KOPT-K1 (cell line): ENCODE measurements around the gene PDGFB.

Experiments
- H3K27ac ChIP-seq: fragments of 200-600 bp; sonication (generic); 2 replicates; pipeline ENCODE4 v1.5.1; 2016; ENCODE audit warnings: antibody characterized with exemption, mild to moderate bottlenecking, low read depth, low read length; ENCODE audit not compliant: poor library complexity, severe bottlenecking
- H3K36me3 ChIP-seq: fragments of 200-600 bp; sonication (generic); 2 replicates; pipeline ENCODE4 v1.5.1; 2017; ENCODE audit warnings: antibody characterized with exemption, mild to moderate bottlenecking, low read length, moderate library complexity; ENCODE audit not compliant: insufficient read depth
- H3K9me3 ChIP-seq: fragments of 200-600 bp; sonication (generic); 2 replicates; pipeline ENCODE4 v1.5.1; 2017; ENCODE audit warnings: antibody characterized with exemption, low read length, mild to moderate bottlenecking; ENCODE audit not compliant: insufficient read depth, poor library complexity, severe bottlenecking

PDGFB gene

DNA sequence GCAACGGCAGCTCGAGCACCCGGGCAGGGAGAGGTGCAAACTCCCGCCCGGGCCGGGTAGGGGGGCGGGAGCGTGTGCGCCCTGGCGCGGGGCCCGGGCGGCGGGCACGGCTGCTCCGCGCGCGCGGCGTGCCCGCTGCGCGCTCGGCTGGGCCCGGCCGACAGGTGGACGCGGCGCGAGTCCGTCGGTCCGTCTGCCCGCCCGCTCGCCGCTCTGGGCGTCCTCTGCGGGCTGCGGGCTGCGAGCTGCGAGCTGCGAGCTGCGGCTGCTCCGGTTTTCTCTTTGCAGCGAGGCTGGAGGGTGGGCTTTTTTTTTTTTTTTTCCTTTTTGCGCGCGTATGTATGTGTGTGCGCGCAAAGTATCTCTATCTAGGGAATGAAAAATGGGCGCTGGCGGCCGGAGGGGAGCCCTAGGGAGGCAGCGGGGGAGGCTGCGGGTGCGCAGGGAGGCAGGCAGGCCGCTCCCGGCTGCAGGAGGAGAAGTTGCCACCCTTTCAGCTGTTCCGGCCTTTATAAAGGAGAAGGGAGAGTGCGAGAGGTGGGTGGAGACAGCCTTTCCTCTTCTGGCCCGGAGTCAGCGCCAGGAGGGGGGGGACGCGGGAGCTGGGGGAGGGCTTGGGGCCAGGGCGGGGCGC is at the start of gene PDGFB:
Gene PDGFB, minus strand, starts transcription at position 487 of the 634 bp plus-strand sequence. CDS start 1,019 bp downstream, outside the sequence.
- Histone ChIP-seq H3K9me3 (no peaks in the 10 kb centered on the region), H3K27ac (no peak within 1 kb of the TSS), H3K36me3 (no peaks in the 10 kb centered on the region)

DNA sequence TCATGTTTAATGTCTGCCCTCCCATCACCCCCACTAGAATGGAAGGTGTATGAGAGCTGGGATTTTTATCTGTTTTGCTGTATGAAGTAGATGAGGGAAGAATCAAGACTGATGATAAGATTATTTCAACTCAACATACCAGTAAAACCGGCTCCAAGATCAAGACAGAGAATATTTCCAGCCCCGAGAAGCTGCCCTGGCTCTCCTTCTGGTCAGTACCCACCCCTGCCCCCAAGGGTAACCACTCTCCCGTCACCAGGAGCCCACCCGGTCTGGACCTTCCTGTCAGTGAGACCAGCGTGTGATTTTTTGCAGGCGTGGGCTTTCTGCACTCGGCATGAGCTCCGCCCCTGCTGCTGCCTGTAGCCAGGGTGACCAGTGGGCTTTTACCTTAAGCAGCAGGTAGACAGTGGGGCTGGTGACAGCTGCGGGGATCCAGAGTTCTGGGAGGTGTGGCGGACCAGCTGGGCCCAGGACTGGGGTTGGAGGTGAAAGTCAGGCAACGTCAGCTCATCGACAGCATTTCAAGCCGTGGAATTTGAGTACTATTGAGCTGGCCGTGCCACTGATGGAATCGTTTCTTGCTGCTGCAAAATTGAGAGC is 49.1 kb upstream of the PDGFB start:
- H3K9me3 ChIP-seq, result no peaks in the 10 kb centered on the region
- no peaks in the 10 kb centered on the region for H3K36me3 ChIP-seq
- H3K27ac ChIP-seq, result no peak overlapping the region

DNA sequence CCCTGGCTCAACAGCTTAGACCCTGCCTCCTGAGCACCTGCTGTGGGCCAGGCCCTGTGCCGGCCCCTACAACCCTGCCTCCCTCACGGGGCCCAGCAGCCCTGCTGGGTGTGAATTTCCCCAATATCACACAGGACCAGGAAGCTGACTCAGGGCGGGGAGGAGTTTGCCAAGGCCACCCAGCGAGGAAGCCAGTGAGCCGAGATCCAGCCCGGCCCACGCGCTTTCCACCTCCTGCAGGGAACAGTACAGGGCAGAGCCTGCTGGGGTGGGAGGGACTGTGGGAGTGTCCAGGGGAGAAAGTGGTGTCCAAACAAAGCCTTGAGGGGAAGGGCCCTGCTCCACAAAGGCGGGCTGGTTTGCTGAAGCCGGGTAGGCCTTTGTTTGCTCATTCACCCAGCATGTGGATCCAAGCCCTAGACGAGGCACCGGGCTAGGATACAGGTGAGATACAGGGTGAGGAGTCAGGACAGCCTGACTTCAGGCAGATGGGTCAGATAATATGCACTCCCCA is 47.8 kb upstream of the PDGFB start:
- Histone ChIP-seq H3K9me3 (no peaks in the 10 kb centered on the region), H3K36me3 (no peaks in the 10 kb centered on the region), H3K27ac (no peak overlapping the region)

DNA sequence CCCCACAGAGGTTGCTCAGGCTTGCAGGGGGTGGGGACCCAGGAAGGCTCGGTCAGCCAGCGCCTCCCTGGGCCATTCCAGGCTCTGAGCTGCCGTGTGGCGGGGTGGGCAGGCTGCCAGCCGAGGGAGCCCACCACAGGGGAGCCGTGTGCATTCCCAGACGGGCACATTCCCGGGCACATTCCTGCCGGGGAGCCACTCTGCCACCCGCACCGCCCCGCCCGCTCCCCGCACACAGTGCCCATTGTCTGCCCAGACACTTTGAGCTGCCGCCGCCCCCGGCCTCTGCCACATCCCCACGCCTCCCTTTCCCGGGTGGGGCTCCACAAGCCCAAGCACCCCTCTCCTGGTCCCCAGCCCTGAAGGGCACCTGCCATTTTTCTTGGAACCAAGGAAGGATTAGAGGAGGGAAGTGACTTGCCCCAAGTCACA is 47.3 kb upstream of the PDGFB start:
- H3K9me3 ChIP-seq, result no peaks in the 10 kb centered on the region
- no peaks in the 10 kb centered on the region for H3K36me3 ChIP-seq
- no peak overlapping the region for H3K27ac ChIP-seq

DNA sequence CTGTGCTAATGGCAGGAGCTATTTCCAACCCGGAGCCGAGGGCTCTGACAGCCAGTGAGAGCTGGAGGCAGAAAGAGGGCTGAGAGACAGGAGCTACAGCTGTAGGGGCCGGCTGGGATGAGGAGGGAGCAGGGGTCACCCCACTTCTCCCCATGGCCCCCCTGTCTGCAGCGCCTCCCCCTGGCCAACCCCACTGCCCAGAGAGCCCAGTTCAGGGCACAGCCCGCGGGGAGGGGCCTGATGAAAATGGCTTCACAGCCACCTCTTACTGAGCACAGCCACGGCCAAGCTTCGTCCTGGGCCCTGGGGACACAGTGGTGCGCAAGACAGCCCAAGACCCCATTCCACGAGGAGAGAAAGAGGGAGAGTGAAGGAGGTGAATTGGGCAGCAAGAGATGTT is 46.7 kb upstream of the PDGFB start:
- Histone ChIP-seq H3K27ac (no peak overlapping the region), H3K9me3 (no peaks in the 10 kb centered on the region), H3K36me3 (no peaks in the 10 kb centered on the region)

DNA sequence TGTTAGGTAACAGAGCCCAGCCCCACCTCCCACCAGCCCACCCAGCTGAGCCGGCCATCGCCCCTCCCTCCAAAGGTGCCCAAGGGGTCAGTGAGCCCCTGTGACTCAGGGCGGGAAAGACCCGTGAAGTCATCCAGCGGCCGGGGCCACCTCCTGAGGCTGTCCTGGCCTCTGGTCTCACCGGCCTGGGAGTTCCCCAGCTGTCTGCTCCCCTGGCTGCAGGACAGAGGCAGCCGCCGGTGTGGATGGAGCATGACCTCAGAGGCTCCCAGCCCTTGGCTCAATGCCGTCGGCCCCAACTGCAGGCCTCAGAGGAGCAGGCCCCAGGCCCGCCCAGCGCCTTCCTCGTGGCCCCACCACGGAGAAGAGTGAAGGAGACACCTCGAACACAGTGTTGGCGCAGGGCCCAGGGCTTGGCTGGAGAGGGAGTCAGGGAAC is 46.0 kb upstream of the PDGFB start:
- H3K27ac ChIP-seq, result no peak overlapping the region
- H3K9me3 ChIP-seq, result no peaks in the 10 kb centered on the region
- H3K36me3 ChIP-seq, result no peaks in the 10 kb centered on the region

DNA sequence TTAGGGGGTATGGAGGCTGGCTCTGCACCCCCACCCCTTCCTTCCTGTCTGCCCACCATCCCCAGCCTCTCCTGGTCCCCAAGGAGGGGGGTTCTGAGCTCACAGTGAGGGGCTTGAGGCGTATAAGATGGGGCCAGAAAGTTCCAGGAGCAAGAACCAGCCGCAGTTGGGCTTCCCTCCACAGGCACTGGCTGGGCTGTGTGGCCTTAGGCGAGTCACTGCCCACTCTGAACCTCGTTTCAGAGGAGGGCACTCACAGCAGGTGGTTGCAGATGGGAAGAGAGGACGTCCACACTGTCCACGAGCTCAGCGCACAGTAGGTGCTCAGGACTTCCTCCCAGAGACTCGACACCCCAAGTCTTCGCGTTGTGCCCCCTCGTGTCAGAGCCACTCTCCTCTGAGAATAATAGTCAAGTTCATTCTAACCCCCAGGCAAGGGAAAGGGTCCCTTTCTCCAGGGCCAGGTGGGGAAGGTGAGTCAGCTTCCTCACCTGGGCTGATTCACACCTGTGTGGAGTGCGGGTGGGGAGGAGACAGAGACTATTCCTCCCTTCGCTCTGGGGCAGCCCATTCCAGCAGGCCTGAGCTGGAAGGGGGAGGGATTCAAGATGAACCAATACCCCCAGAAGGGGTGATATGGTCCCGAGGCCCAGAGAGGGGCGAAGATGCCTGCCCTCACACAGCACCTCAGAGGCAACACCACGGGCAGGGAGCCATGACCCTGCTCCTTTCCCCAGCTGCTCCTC is 45.4 kb upstream of the PDGFB start:
- H3K36me3 ChIP-seq, result no peaks in the 10 kb centered on the region
- H3K9me3 ChIP-seq, result no peaks in the 10 kb centered on the region
- no peak overlapping the region for H3K27ac ChIP-seq

DNA sequence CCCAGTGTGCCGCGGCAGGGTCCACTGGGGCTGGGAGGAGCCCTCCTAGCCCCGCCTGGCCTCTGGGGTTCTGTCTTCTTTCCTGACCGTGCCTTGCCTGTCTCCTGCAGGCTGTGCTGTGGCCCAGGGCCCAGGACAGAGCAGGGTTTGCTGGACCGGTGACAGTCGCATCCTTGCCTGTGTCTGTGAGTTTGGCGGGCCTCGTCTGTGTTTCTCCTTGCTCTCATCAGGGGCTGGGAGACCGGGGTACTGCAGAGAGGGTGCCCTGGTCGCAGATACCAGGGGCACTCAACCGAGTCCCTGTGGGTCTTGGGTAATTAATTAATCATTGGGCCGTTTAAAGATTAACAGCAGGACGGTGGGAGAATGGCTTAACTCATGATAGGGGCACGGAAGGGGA is 44.8 kb upstream of the PDGFB start:
- H3K27ac ChIP-seq, result no peak overlapping the region
- H3K36me3 ChIP-seq, result no peaks in the 10 kb centered on the region
- no peaks in the 10 kb centered on the region for H3K9me3 ChIP-seq

DNA sequence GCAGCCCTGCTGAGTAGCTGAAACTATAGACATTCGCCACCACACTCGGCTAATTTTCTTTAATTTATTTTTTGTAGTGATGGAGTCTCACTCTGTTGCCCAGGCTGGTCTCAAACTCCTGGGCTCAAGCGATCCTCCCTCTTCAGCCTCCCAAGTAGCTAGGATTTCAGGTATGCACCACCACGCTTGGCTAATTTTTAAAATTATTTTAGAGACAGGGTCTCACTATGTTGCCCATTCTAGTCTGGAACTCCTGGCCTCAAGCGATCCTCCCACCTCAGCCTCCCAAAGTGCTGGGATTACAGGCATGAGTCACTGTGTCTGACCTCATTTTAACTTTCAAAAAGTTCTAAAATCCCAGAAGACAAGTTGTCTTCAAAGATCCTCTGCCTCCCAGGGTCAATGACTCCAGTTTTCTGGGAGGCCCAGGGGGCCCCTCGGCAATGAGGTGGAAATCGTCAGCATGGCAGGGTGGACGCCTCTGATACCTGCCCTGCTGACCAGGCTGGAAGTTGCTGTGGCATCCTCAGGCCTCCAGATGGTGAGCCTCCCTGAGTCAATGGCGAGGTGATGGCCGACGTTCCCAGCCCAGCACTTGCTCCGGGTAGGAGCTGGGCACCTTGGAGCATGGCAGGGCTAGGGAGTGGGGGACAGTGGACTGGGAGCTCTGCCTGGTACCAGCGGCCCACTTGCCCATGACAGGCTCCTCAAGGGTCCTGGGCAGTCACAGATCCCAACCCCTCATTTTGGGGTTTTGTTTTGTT is 43.5 kb upstream of the PDGFB start:
- no peaks in the 10 kb centered on the region for H3K9me3 ChIP-seq
- H3K36me3 ChIP-seq, result no peaks in the 10 kb centered on the region
- H3K27ac ChIP-seq, result no peak overlapping the region

DNA sequence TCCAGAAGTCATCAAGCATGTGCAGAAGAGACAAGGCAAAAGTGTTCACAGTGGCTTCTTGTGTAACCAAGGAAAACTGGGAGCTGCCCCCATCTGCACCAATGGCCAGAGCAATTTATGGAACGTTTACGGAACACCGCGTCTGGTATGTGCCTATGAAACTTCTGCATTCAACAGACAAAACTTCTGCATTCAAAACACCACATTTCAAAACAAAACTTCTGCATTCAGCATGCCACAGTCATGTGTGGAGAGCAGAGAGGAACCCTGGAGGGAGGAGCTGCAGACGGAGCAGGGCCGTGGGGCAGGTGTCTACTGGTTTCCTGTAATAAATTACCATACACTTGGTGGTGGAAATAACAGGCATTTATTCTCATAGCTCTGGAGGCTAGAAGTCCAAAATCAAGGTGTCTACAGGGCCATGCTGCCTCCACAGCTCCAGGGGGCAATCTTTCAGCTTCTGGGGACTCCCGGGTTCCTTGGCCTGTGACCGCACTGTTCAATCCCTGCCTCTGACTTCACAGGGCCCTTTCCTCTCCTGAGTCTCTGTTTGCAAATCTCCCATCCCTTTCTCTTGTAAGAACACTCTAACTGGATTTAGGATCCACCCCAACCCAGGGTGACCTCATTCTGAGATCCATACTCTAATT is 42.4 kb upstream of the PDGFB start:
- no peaks in the 10 kb centered on the region for H3K9me3 ChIP-seq
- no peak overlapping the region for H3K27ac ChIP-seq
- H3K36me3 ChIP-seq, result no peaks in the 10 kb centered on the region

DNA sequence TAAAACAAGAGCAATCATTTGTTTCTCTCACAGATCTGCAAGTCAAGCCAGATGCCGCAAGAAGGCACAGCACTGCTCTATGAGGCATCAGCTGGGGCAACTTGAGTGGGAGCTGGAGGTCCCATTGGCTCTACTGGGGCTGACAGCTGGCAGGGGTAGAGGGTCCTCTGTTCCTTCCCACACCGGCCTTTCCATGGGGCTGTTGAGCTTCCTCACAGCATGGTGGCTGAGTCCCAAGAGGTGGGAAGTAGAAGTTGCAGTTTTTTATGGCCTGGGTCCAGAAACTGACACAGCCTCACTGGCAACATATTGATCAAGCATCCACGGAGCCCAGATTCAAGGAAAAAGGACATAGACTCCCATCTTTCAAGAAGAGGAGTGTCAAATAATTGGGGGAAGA is 40.2 kb upstream of the PDGFB start:
- Histone ChIP-seq H3K27ac (no peak overlapping the region), H3K9me3 (no peaks in the 10 kb centered on the region), H3K36me3 (no peaks in the 10 kb centered on the region)

DNA sequence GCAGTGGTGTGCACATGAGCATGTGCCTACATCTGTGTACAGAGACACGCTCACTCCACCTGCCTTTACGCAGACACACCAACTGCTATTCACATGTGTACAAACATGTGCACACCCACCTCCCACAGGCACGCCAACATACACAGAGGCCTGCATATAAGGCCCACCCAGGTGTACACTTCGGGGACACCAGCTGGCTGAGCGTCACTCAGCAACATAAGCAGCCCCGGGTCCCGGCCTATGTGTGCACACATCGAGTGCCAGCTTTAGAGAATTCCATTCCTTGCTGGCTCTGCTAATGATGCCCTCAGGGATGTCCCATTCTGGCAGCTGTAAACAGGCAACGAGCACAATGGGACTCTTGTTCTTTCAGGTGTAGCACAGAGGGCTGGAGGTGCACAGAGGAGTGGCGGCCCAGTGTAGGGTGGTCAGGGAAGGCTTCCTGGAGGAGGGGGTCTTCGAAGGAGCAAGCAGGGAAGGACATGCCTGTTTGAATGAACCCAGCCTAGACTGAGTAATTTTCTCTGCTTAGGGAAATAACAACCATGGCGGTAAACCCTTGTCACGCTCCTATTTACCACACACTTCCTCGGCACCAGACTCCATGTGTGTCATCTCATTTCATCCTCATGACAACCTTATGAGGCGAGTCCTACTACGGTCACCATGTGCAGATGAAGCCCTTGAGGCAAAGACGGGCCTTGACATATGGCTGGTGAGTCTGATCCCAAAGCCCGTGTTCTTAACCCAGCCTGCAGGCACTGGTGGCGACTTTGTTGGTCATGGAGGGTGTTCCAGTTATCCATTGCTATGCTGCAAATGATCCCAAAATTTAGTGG is 39.6 kb upstream of the PDGFB start:
- no peaks in the 10 kb centered on the region for H3K9me3 ChIP-seq
- H3K27ac ChIP-seq, result no peak overlapping the region
- no peaks in the 10 kb centered on the region for H3K36me3 ChIP-seq

DNA sequence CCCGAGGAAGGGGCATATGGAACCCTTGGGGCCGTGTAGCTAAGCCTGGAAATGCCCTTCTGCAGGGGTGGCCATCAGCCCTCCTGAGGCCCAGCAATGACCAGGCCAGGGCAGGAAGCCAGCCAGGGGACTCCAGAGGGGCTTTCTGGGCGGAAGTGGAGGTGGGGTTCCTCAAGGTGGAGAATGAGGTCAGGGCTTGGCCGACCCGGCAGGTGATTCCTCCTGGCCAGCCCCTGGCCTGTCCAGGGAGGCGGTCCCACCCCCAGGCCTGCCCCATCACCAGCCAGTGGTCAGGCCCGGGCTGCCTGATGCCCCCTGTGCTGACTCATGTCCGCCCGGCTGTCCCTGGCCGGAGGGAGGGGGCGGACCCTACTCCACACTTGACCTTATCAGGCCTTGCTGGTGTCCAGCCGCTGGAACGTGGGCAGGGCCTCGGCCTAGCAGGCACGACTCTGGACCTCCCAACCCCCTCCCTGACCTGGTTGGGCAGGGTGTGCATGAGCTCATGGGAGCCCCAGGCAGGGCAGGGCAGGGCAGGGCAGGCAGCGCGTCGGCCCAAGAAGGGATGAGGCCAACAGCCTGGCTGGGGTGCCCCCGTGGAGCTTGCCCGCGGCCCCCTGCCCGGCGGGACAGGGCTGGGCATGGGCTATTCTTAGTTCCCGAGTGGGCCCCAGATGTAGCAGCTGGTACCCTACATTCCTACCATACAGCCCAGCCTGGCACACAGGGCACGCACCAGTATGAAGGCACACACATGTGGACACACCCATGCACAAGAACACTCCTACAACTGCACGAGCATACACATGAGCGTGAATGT is 38.8 kb upstream of the PDGFB start:
- Histone ChIP-seq H3K9me3 (no peaks in the 10 kb centered on the region), H3K27ac (no peak overlapping the region), H3K36me3 (no peaks in the 10 kb centered on the region)
